Thyroid gland (tissue), 4 donors: Measurements from ENCODE around the gene ABCG2. TPM values are rescaled to one million over a fixed set of nuclear protein-coding genes. Genes with fewer than 3 reads are reported as not detected.

Source experiments
- DNase-seq, 2 donors: peaks; one replicate each; pipeline ENCODE4 v3.0.0-alpha.2; 2019
- H3K27ac ChIP-seq, 3 donors: fragments of 200-600 bp; sonication (generic); 1 replicate in 2 of 3; 2 replicates in 1 of 3; pipeline ENCODE4 v1.5.1; 2016 to 2019; ENCODE audit warnings: mild to moderate bottlenecking in 1 of 3, moderate library complexity in 1 of 3
- H3K27me3 ChIP-seq: fragments of 200-600 bp; sonication (generic); one replicate; pipeline ENCODE4 v1.5.1; 2019
- H3K36me3 ChIP-seq, 2 donors: fragments of 200-600 bp; sonication (generic); one replicate each; pipeline ENCODE4 v1.5.1; 2016 to 2019
- H3K4me1 ChIP-seq, 2 donors: fragments of 200-600 bp; sonication (generic); one replicate each; pipeline ENCODE4 v1.5.1; 2017 to 2019
- H3K4me3 ChIP-seq, 3 donors: fragments of 200-600 bp; sonication (generic); replicated peaks in 1 of 3; 1 replicate in 2 of 3; 2 replicates in 1 of 3; pipeline ENCODE4 v1.5.1; 2016; ENCODE audit warnings: mild to moderate bottlenecking in 1 of 3
- H3K9me3 ChIP-seq: fragments of 200-600 bp; sonication (generic); one replicate; pipeline ENCODE4 v1.5.1; 2017
- CTCF ChIP-seq, 6 experiments: fragments of 200-600 bp in 3 of 6; fragments of 450-650 bp in 3 of 6; sonication (generic) in 3 of 6; IDR thresholded peaks; one replicate each; pipeline ENCODE4 v1.5.1; 2016 to 2019; ENCODE audit warnings: antibody characterized with exemption in 6 of 6, mild to moderate bottlenecking in 2 of 6, inconsistent platforms in 1 of 6, moderate library complexity in 1 of 6
- POLR2A ChIP-seq, 2 donors: fragments of 450-650 bp; IDR thresholded peaks; one replicate each; pipeline ENCODE4 v1.6.1; 2017; ENCODE audit warnings: antibody characterized with exemption in 2 of 2, mild to moderate bottlenecking in 2 of 2, moderate library complexity in 1 of 2
- WGBS, 2 donors: methylation state at CpG; one replicate each; pipeline ENCODE4 v1.1.5; 2017; 5-methylcytosine and 5-hydroxymethylcytosine counted together
- intact Hi-C: fragments of 100-400 bp; cut with DNase I; formaldehyde crosslinking; loops from one replicate; pipeline ENCODE4 v1.15.1; 2023
- total RNA-seq, 4 donors: library from RNA; depleted of rRNA; stranded (reverse); fragments of >200 nt; gene quantifications; one replicate each; pipeline ENCODE4 v1.2.3, GENCODE V29; 2016

ABCG2 gene
- total RNA-seq, 4 donors from 2014 or later, result 3.9 to 26.3 (median 9.4) TPM

GRCh38 chr4:88189881-88190585, 31.6 kb upstream of the ABCG2 start:
- 68 to 69% methylated on average over 3 of the region's 3 CpGs for WGBS, 2 donors
- TF ChIP-seq CTCF (IDR thresholded peaks at IDR 0.05) (no peak), POLR2A (IDR thresholded peaks at IDR 0.05) (no peak)
- intact Hi-C loops, result no loop called here

DNA sequence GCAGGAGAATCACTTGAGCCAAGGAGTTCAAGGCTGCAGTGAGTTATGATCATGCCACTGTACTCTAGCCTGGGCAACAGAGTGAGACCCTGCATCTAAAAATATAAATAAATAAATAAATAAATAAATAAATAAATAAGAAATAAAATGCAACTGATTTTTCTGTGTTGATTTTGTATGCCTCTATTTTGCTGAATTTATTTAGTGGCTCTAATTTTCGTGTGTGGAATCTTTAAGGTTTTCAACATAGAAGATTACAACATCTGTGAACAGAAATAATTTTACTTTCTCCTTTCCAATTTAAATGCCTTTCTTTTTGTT, 30.9 kb upstream of the ABCG2 start:
- no peak overlapping the region for H3K4me3 ChIP-seq
- H3K4me1 ChIP-seq, result no peaks in the 10 kb centered on the region
- H3K27ac ChIP-seq, result no peak overlapping the region
- no peaks in the 10 kb centered on the region for H3K9me3 ChIP-seq
- 93 to 95% methylated on average over 1 of the region's 1 CpG for WGBS, 2 donors
- no peaks in the 10 kb centered on the region for H3K27me3 ChIP-seq
- H3K36me3 ChIP-seq, result no peaks in the 10 kb centered on the region
- intact Hi-C loops, result no loop called here
- DNase-seq, result no peak
- TF ChIP-seq POLR2A (IDR thresholded peaks at IDR 0.05) (no peak), CTCF (IDR thresholded peaks at IDR 0.05) (no peak)

More at GRCh38 chr4:88189881-88190585, 31.6 kb upstream of the ABCG2 start:
- DNase-seq, result no peak
- no peaks in the 10 kb centered on the region for H3K9me3 ChIP-seq
- H3K36me3 ChIP-seq, result no peaks in the 10 kb centered on the region
- H3K4me3 ChIP-seq, result no peak overlapping the region
- no peaks in the 10 kb centered on the region for H3K4me1 ChIP-seq
- no peaks in the 10 kb centered on the region for H3K27me3 ChIP-seq
- no peak overlapping the region for H3K27ac ChIP-seq

GRCh38 chr4:88188738-88189417, 30.4 kb upstream of the ABCG2 start:
- Histone ChIP-seq H3K36me3 (no peaks in the 10 kb centered on the region), H3K9me3 (no peaks in the 10 kb centered on the region), H3K27me3 (no peaks in the 10 kb centered on the region), H3K4me3 (no peak overlapping the region), H3K27ac (no peak overlapping the region), H3K4me1 (no peaks in the 10 kb centered on the region)
- no peak for TF ChIP-seq CTCF (IDR thresholded peaks at IDR 0.05)
- TF ChIP-seq POLR2A (IDR thresholded peaks at IDR 0.05), result no peak
- WGBS, 2 donors, result 96% methylated on average over 6 of the region's 6 CpGs
- intact Hi-C loops, result no loop called here
- no peak for DNase-seq

DNA sequence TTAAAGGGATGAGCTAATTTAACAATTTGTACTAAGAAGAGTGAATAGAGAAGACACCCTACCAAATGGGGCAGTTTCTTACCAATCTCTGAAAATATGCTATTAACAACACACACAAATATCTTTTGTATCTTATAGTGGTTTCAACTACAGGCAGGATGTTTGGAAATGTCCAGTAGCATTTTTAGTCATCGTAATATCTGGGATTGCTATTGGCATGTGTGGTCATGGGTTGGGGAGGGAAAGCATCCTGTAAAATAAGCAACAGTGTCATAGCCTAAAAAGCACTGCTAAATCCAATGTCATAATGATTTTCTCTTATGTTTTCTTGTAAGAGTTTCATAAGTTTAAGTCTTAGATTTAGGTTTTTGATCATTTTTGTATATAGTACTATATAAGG, 29.3 kb upstream of the ABCG2 start:
- TF ChIP-seq POLR2A (IDR thresholded peaks at IDR 0.05), result no peak
- no peak for TF ChIP-seq CTCF (IDR thresholded peaks at IDR 0.05)
- H3K4me1 ChIP-seq, result no peaks in the 10 kb centered on the region
- H3K36me3 ChIP-seq, result no peaks in the 10 kb centered on the region
- H3K9me3 ChIP-seq, result no peaks in the 10 kb centered on the region
- intact Hi-C loops, result no loop called here
- no peaks in the 10 kb centered on the region for H3K27me3 ChIP-seq
- DNase-seq, result no peak
- 90 to 93% methylated on average over 1 of the region's 1 CpG for WGBS, 2 donors
- H3K4me3 ChIP-seq, result no peak overlapping the region
- H3K27ac ChIP-seq, result no peak overlapping the region

DNA sequence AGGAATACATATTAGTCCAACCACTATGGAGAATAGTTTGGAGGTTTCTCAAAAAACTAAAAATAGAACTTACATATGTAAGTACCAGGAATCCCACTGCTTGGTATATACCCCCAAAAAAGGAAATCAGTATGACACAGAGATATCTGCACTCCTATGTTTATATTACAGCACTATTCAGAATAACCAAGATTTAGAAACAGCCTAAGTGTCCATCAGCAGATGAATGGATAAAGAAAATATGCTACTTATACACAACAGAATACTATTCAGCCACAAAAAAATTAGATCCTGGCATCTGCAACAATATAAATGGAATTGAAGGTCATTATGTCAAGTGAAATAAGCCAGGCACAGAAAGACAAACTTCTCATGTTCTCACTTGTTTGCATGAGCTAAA, 27.5 kb upstream of the ABCG2 start:
- DNase-seq, result no peak
- Histone ChIP-seq H3K36me3 (no peaks in the 10 kb centered on the region), H3K27me3 (no peaks in the 10 kb centered on the region), H3K4me1 (no peaks in the 10 kb centered on the region), H3K4me3 (no peak overlapping the region), H3K27ac (no peak overlapping the region), H3K9me3 (no peaks in the 10 kb centered on the region)
- TF ChIP-seq POLR2A (IDR thresholded peaks at IDR 0.05) (no peak), CTCF (IDR thresholded peaks at IDR 0.05) (no peak)
- intact Hi-C loops, result no loop called here
